Common myeloid progenitor, CD34-positive (primary cell): Measurements from ENCODE around the gene PLAC8. TPM values are rescaled to one million over a fixed set of nuclear protein-coding genes. Genes with fewer than 3 reads are reported as not detected.

Experiments
- CTCF ChIA-PET: fragments of 350-600 bp; sonication (Branson Sonifier 250); formaldehyde crosslinking; loops from one replicate; lab custom pipeline; 2021; ENCODE audit warnings: antibody characterized with exemption; lab: Charles Lee
- POLR2A ChIA-PET: fragments of 350-600 bp; sonication (Branson Sonifier 250); formaldehyde crosslinking; loops from one replicate; lab custom pipeline; 2021; ENCODE audit warnings: antibody characterized with exemption; lab: Charles Lee
- DNase-seq, 3 donors: peaks; one replicate each; pipeline versions ENCODE4 v3.0.0 to v3.0.0-alpha.2; 2013
- H3K27ac ChIP-seq, 2 experiments: 1 replicate in 1 of 2; 2 replicates in 1 of 2; pipeline ENCODE4 v1.7.0; 2013; ENCODE audit warnings: inconsistent platforms in 2 of 2, low read length in 2 of 2, mild to moderate bottlenecking in 2 of 2, low read depth in 1 of 2, moderate library complexity in 1 of 2; ENCODE audit not compliant: severe bottlenecking in 2 of 2, insufficient read depth in 1 of 2, poor library complexity in 1 of 2
- H3K27me3 ChIP-seq, 5 experiments: replicated peaks in 2 of 5; 1 replicate in 3 of 5; 2 replicates in 2 of 5; pipeline versions ENCODE4 v1.6.1 to v1.7.0; 2013; ENCODE audit warnings: low read length in 4 of 5, mild to moderate bottlenecking in 2 of 5, moderate library complexity in 2 of 5, inconsistent platforms in 1 of 5; ENCODE audit not compliant: insufficient read depth in 5 of 5, control insufficient read depth in 4 of 5
- H3K36me3 ChIP-seq, 4 experiments: 1 replicate in 2 of 4; 2 replicates in 2 of 4; pipeline versions ENCODE4 v1.6.1 to v1.7.0; 2013; ENCODE audit warnings: low read length in 3 of 4, control low read depth in 1 of 4, mild to moderate bottlenecking in 1 of 4; ENCODE audit not compliant: control insufficient read depth in 4 of 4, insufficient read depth in 4 of 4
- H3K4me1 ChIP-seq, 4 experiments: 1 replicate in 3 of 4; 2 replicates in 1 of 4; pipeline versions ENCODE4 v1.6.1 to v1.7.1; 2013; ENCODE audit warnings: low read length in 3 of 4, mild to moderate bottlenecking in 3 of 4, control low read depth in 1 of 4, inconsistent platforms in 1 of 4, moderate library complexity in 1 of 4; ENCODE audit not compliant: control insufficient read depth in 4 of 4, insufficient read depth in 4 of 4; ENCODE audit errors: control extremely low read depth in 1 of 4
- H3K4me3 ChIP-seq, 7 experiments: 1 replicate in 4 of 7; 2 replicates in 3 of 7; pipeline versions ENCODE4 v1.5.1 to v1.7.0; 2013; ENCODE audit warnings: mild to moderate bottlenecking in 7 of 7, low read length in 6 of 7, moderate library complexity in 6 of 7, inconsistent platforms in 2 of 7, low read depth in 2 of 7, control low read depth in 1 of 7; ENCODE audit not compliant: insufficient read depth in 4 of 7, control insufficient read depth in 1 of 7; ENCODE audit errors: extremely low read depth in 1 of 7
- H3K9me3 ChIP-seq, 5 experiments: 1 replicate in 4 of 5; 2 replicates in 1 of 5; pipeline versions ENCODE4 v1.6.1 to v1.7.1; 2013; ENCODE audit warnings: low read length in 4 of 5, mild to moderate bottlenecking in 2 of 5, inconsistent platforms in 1 of 5, low read depth in 1 of 5, moderate library complexity in 1 of 5; ENCODE audit not compliant: control insufficient read depth in 4 of 5, insufficient read depth in 2 of 5; ENCODE audit errors: control extremely low read depth in 1 of 5
- WGBS: methylation state at CpG from one replicate; pipeline ENCODE4 v1.1.5; 2013; ENCODE audit not compliant: insufficient coverage; 5-methylcytosine and 5-hydroxymethylcytosine counted together
- polyA plus RNA-seq: library from polyadenylated mRNA; unstranded; fragments of 120-200 nt; gene quantifications from one replicate; pipeline ENCODE4 v1.2.1, GENCODE V29; 2013

PLAC8 gene
- 244 TPM for polyA plus RNA-seq

GRCh38 chr4:83114576-83114975 is at the start of gene PLAC8:
Gene PLAC8, minus strand, starts transcription at chr4:83114729. Its CDS starts 6,808 bp downstream, at chr4:83107921.
- H3K4me1 ChIP-seq = peaks cover 15 to 51% (median 41%) of the 10 kb centered on the region in 4 experiments
- H3K36me3 ChIP-seq = peaks cover 0 to 3% (median 0%) of the 10 kb centered on the region in 4 experiments
- ChIA-PET POLR2A (interaction anchor here (1.2 kb wide), 1 partner anchor 110 kb away, joined by 4 read pairs; no protein-coding TSS in a partner anchor), CTCF (interaction anchor here (0.9 to 2.0 kb wide), 5 partner anchors 14 to 136 kb away, joined by 3 to 8 read pairs (median 3); no protein-coding TSS in a partner anchor)
- H3K27ac ChIP-seq = peak within 1 kb of the TSS; percentile 90
- peak within 1 kb of the TSS in 6 of 7 experiments; percentile 73 to 99 (median 85) for H3K4me3 ChIP-seq
- H3K27me3 ChIP-seq = no peaks in the 10 kb centered on the region
- peak; percentile 67 to 88 (median 82) for DNase-seq
- no peaks in the 10 kb centered on the region for H3K9me3 ChIP-seq
- WGBS = 0% methylated on average over 4 of the region's 5 CpGs

GRCh38 chr4:83153417-83153816 is 38.9 kb upstream of the PLAC8 start:
- H3K9me3 ChIP-seq = peaks cover 0 to 15% (median 0%) of the 10 kb centered on the region in 5 experiments
- no peak overlapping the region for H3K27ac ChIP-seq
- POLR2A ChIA-PET = no interaction called here
- H3K4me1 ChIP-seq = peaks cover 3 to 15% (median 8%) of the 10 kb centered on the region in 4 experiments
- H3K36me3 ChIP-seq = no peaks in the 10 kb centered on the region
- H3K4me3 ChIP-seq = no peak overlapping the region
- H3K27me3 ChIP-seq = no peaks in the 10 kb centered on the region
- WGBS = 0% methylated on average over 1 of the region's 2 CpGs
- peak in 2 of 3 donors; percentile 10 to 15 for DNase-seq
- CTCF ChIA-PET = interaction anchor here (0.8 kb wide), 3 partner anchors 8 to 22 kb away, joined by 3 read pairs; no protein-coding TSS in a partner anchor

- no peaks in the 10 kb centered on the region for H3K36me3 ChIP-seq
- 88% methylated on average over 5 of the region's 6 CpGs for WGBS
- no peaks in the 10 kb centered on the region for H3K27me3 ChIP-seq
- H3K4me1 ChIP-seq = peaks cover 3 to 15% (median 8%) of the 10 kb centered on the region in 4 experiments
- ChIA-PET POLR2A (no interaction called here), CTCF (interaction anchor here (0.8 to 1.5 kb wide), 4 partner anchors 13 to 27 kb away, joined by 3 to 4 read pairs (median 3); no protein-coding TSS in a partner anchor)
- H3K9me3 ChIP-seq = peaks cover 0 to 15% (median 0%) of the 10 kb centered on the region in 5 experiments
- DNase-seq = no peak
- H3K27ac ChIP-seq = no peak overlapping the region
- H3K4me3 ChIP-seq = no peak overlapping the region
These were observed 38.2 kb upstream of the PLAC8 start for GRCh38 chr4:83152746-83153145.

- CTCF ChIA-PET = interaction anchor here (1.5 kb wide), 1 partner anchor 13 kb away, joined by 4 read pairs; no protein-coding TSS in a partner anchor
- DNase-seq = no peak
- H3K4me3 ChIP-seq = no peak overlapping the region
- peaks cover 3 to 15% (median 8%) of the 10 kb centered on the region in 4 experiments for H3K4me1 ChIP-seq
- H3K9me3 ChIP-seq = peaks cover 0 to 12% (median 0%) of the 10 kb centered on the region in 5 experiments
- H3K27me3 ChIP-seq = no peaks in the 10 kb centered on the region
- no peak overlapping the region for H3K27ac ChIP-seq
- POLR2A ChIA-PET = no interaction called here
- H3K36me3 ChIP-seq = no peaks in the 10 kb centered on the region
These were observed 37.1 kb upstream of the PLAC8 start for GRCh38 chr4:83151651-83152050.

- no peak overlapping the region for H3K4me3 ChIP-seq
- no peaks in the 10 kb centered on the region for H3K36me3 ChIP-seq
- H3K27me3 ChIP-seq = no peaks in the 10 kb centered on the region
- peaks cover 3 to 15% (median 8%) of the 10 kb centered on the region in 4 experiments for H3K4me1 ChIP-seq
- CTCF ChIA-PET = interaction anchor here (0.7 to 1.2 kb wide), 4 partner anchors 11 to 100 kb away, joined by 3 read pairs; no protein-coding TSS in a partner anchor
- POLR2A ChIA-PET = no interaction called here
- DNase-seq = no peak
- no peak overlapping the region for H3K27ac ChIP-seq
- WGBS = 92% methylated on average over 7 of the region's 8 CpGs
- H3K9me3 ChIP-seq = peaks cover 0 to 4% (median 0%) of the 10 kb centered on the region in 5 experiments
These were observed 36.3 kb upstream of the PLAC8 start for GRCh38 chr4:83150653-83151330.

- Histone ChIP-seq H3K27me3 (no peaks in the 10 kb centered on the region), H3K36me3 (no peaks in the 10 kb centered on the region), H3K4me3 (no peak overlapping the region), H3K27ac (no peak overlapping the region), H3K4me1 (peaks cover 3 to 15% (median 8%) of the 10 kb centered on the region in 4 experiments), H3K9me3 (no peaks in the 10 kb centered on the region)
- DNase-seq = no peak
- ChIA-PET POLR2A (no interaction called here), CTCF (interaction anchor here (0.7 to 1.2 kb wide), 4 partner anchors 11 to 101 kb away, joined by 3 read pairs; no protein-coding TSS in a partner anchor)
- WGBS = 94% methylated on average over 7 of the region's 11 CpGs
These were observed 35.5 kb upstream of the PLAC8 start for GRCh38 chr4:83149865-83150652.
